K562 (cell line): Measurements from ENCODE around the gene DTX4. TPM values are rescaled to one million over a fixed set of nuclear protein-coding genes. Genes with fewer than 3 reads are reported as not detected.

Experiments
- ATAC-seq: fragments of 200-7000 bp; cut with Tn5 transposase; 3 replicates; pipeline ENCODE4 v1.9.1; 2020; ENCODE audit warnings: moderate library complexity
- BruUV-seq: library from RNA; stranded (reverse); fragments of 400-500 nt; replicated peaks from 2 replicates; lab custom pipeline; 2021; lab: Mats Ljungman, UMichigan
- CTCF ChIA-PET: fragments of 300-600 bp; formaldehyde crosslinking; extraction: SDS; loops from one replicate; lab custom pipeline; 2021; ENCODE audit warnings: low intra/inter-chr PET ratio; lab: Yijun Ruan, JAX
- POLR2A ChIA-PET: fragments of 300-600, 350-650 bp; sonication (Branson Sonifier 250); formaldehyde crosslinking; extraction: SDS; loops from one replicate; lab custom pipeline; 2021; ENCODE audit warnings: antibody characterized with exemption, inconsistent platforms; lab: Yijun Ruan, JAX
- DNase-seq, 4 experiments: peaks; one replicate each; pipeline versions ENCODE4 v3.0.0 to v3.0.0-alpha.2; 2011 to 2018; ENCODE audit warnings: low spot score in 3 of 4, mixed read lengths in 3 of 4; ENCODE audit errors: extremely low read depth in 1 of 4
- FAIRE-seq: peaks from 2 replicates; lab custom pipeline; 2011; peaks lifted over from hg19 to GRCh38; lab: Jason Lieb, UNC
- H2AFZ ChIP-seq: 2 replicates; pipeline ENCODE4 v1.6.0; 2011; ENCODE audit warnings: low read depth, low read length, control low read depth, inconsistent platforms
- H3K27ac ChIP-seq: fragments of 200-600 bp; 3 replicates; pipeline ENCODE4 v1.8.0; 2011; ENCODE audit warnings: low read depth, mild to moderate bottlenecking, control low read depth, inconsistent platforms, low read length, moderate library complexity, mixed read lengths; ENCODE audit errors: extremely low read depth
- H3K27me3 ChIP-seq, 2 experiments: fragments of 300-600 bp in 1 of 2; 2 replicates in 1 of 2; 3 replicates in 1 of 2; pipeline versions ENCODE4 v1.6.0 to v1.8.0; 2011; ENCODE audit warnings: inconsistent platforms in 2 of 2, low read length in 2 of 2, mild to moderate bottlenecking in 1 of 2, mixed read lengths in 1 of 2, moderate library complexity in 1 of 2; ENCODE audit not compliant: control insufficient read depth in 2 of 2, insufficient read depth in 2 of 2
- H3K36me3 ChIP-seq: fragments of 300-600 bp; 3 replicates; pipeline ENCODE4 v1.8.0; 2011; ENCODE audit warnings: mild to moderate bottlenecking, low read length, inconsistent platforms; ENCODE audit not compliant: control insufficient read depth, insufficient read depth
- H3K4me1 ChIP-seq, 2 experiments: fragments of 200-600 bp in 1 of 2; replicated peaks in 1 of 2; 2 replicates in 1 of 2; 3 replicates in 1 of 2; pipeline versions ENCODE4 v1.5.1 to v1.8.0; 2011; ENCODE audit warnings: inconsistent platforms in 2 of 2, low read length in 2 of 2, mild to moderate bottlenecking in 1 of 2, mixed read lengths in 1 of 2, moderate library complexity in 1 of 2; ENCODE audit not compliant: control insufficient read depth in 2 of 2, insufficient read depth in 2 of 2
- H3K4me2 ChIP-seq: 2 replicates; pipeline ENCODE4 v1.6.1; 2011; ENCODE audit warnings: low read length, control low read depth, inconsistent platforms, mixed read lengths; ENCODE audit not compliant: insufficient read depth
- H3K4me3 ChIP-seq: fragments of 200-600 bp; sonication (generic), shearing (Covaris generic); 2 replicates; pipeline ENCODE4 v1.5.1; 2016; ENCODE audit warnings: control low read depth, inconsistent platforms
- H3K79me2 ChIP-seq: fragments of 200-600 bp; 3 replicates; pipeline ENCODE4 v1.8.0; 2011; ENCODE audit warnings: low read length, inconsistent platforms; ENCODE audit not compliant: control insufficient read depth, insufficient read depth
- H3K9ac ChIP-seq, 2 experiments: 2 replicates each; pipeline versions ENCODE4 v1.6.0 to v1.6.1; 2011; ENCODE audit warnings: low read depth in 2 of 2, low read length in 2 of 2, control low read depth in 1 of 2, inconsistent platforms in 1 of 2, mild to moderate bottlenecking in 1 of 2, mixed read lengths in 1 of 2; ENCODE audit not compliant: insufficient read depth in 1 of 2
- H3K9me1 ChIP-seq: one replicate; pipeline ENCODE4 v1.6.0; 2011; ENCODE audit warnings: inconsistent platforms, mild to moderate bottlenecking, low read length, moderate library complexity; ENCODE audit not compliant: control insufficient read depth, insufficient read depth
- H3K9me3 ChIP-seq: replicated peaks from 2 replicates; pipeline ENCODE4 v1.5.1; 2011; ENCODE audit warnings: low read depth, low read length, inconsistent platforms; ENCODE audit not compliant: control insufficient read depth, insufficient read depth
- H4K20me1 ChIP-seq: replicated peaks from 2 replicates; pipeline ENCODE4 v1.6.1; 2011; ENCODE audit warnings: low read length, inconsistent platforms, mixed read lengths; ENCODE audit not compliant: control insufficient read depth, insufficient read depth
- RAD21 ChIP-seq, 2 experiments: fragments of 250-450 bp in 1 of 2; fragments of 450-650 bp in 1 of 2; sonication (Bioruptor Pico) in 1 of 2; formaldehyde crosslinking in 1 of 2; IDR thresholded peaks in 1 of 2; conservative IDR thresholded peaks in 1 of 2; 2 replicates each; pipeline versions ENCODE4 v1.4.0 to v1.8.0; 2020 to 2022; ENCODE audit warnings: mild to moderate bottlenecking in 2 of 2, moderate library complexity in 1 of 2
- SIN3B ChIP-seq: fragments of 450-650 bp; IDR thresholded peaks from 2 replicates; pipeline ENCODE4 v1.6.1; 2017; ENCODE audit warnings: low read depth, mild to moderate bottlenecking, moderate library complexity
- YY1 ChIP-seq, 3 experiments: IDR thresholded peaks; 2 replicates each; pipeline ENCODE4 v1.6.1; 2011; ENCODE audit warnings: low read length in 2 of 3, mild to moderate bottlenecking in 2 of 3, moderate library complexity in 2 of 3, borderline replicate concordance in 1 of 3, control low read depth in 1 of 3, low read depth in 1 of 3; ENCODE audit not compliant: insufficient read depth in 3 of 3, insufficient replicate concordance in 2 of 3, control insufficient read depth in 1 of 3, insufficient read length in 1 of 3; ENCODE audit errors: extremely low read depth in 1 of 3
- ZSCAN29 ChIP-seq: fragments of 450-650 bp; IDR thresholded peaks from 2 replicates; pipeline ENCODE4 v1.6.1; 2017
- WGBS: fragments of 100-300 bp; shearing (Covaris generic); methylation state at CpG from one replicate; pipeline ENCODE4 v1.1.6; 2016; ENCODE audit warnings: low coverage, mixed read lengths; ENCODE audit not compliant: insufficient coverage; ENCODE audit errors: missing lambda C conversion rate; 5-methylcytosine and 5-hydroxymethylcytosine counted together
- in situ Hi-C: fragments of 300-500 bp; cut with MboI; formaldehyde crosslinking; loops from 4 replicates; pipeline ENCODE4 v1.15.0; 2018; ENCODE audit warnings: inconsistent platforms, mixed read lengths
- intact Hi-C: fragments of 100-400 bp; cut with micrococcal nuclease; formaldehyde crosslinking; loops from 2 replicates; pipeline ENCODE4 v1.14.2; 2022
- polyA plus RNA-seq, 8 experiments: library from polyadenylated mRNA; depleted of rRNA in 4 of 8; stranded (reverse) in 5 of 8; unstranded in 3 of 8; fragments of >200 nt; fragmentation: Nextera tagmentation in 2 of 8; fragmentation: Illumina TruSeq in 1 of 8; extraction: Ambion mirVana in 2 of 8; extraction: Trizol in 1 of 8; gene quantifications; 2 replicates each; pipeline versions ENCODE4 v1.2.1 to v1.2.3, GENCODE V29; 2011 to 2014; ENCODE audit warnings: inconsistent platforms in 1 of 8, missing spikeins in 1 of 8
- total RNA-seq, 7 experiments: library from RNA; depleted of rRNA in 6 of 7; stranded (reverse); fragments of >200 nt in 6 of 7; fragmentation: Illumina TruSeq in 2 of 7; extraction: Trizol in 2 of 7; gene quantifications; 2 replicates each; pipeline versions ENCODE4 v1.2.1 to v1.2.3, GENCODE V29; 2011 to 2021; ENCODE audit warnings: low replicate concordance in 1 of 7
- TF ChIP-seq, protein P1 (sequence below): IDR thresholded peaks from 2 replicates; pipeline ENCODE4 v1.6.1; 2011; ENCODE audit warnings: borderline replicate concordance, low read depth, mild to moderate bottlenecking, moderate library complexity, low read length; ENCODE audit not compliant: insufficient read depth, poor library complexity, severe bottlenecking
- TF ChIP-seq, protein P2 (sequence below): fragments of 450-650 bp; conservative IDR thresholded peaks from 2 replicates; pipeline ENCODE4 v1.6.1; 2016; ENCODE audit warnings: missing genetic modification characterization, low read depth, mild to moderate bottlenecking, control low read depth, missing compliant biosample characterization
- TF ChIP-seq, protein P3 (sequence below), 2 experiments: fragments of 450-650 bp; formaldehyde crosslinking in 1 of 2; IDR thresholded peaks; 2 replicates each; pipeline versions ENCODE4 v1.4.0 to v1.6.1; 2014 to 2020; ENCODE audit warnings: mild to moderate bottlenecking in 2 of 2, borderline replicate concordance in 1 of 2, low read depth in 1 of 2

DTX4 gene
- total and polyA plus RNA-seq, 9 of the 15 experiments (the other 6 are each of a cell fraction or from before 2014, with no cell fraction given) = 0.03 to 0.47 (median 0.04) TPM; not detected in 4

DNA sequence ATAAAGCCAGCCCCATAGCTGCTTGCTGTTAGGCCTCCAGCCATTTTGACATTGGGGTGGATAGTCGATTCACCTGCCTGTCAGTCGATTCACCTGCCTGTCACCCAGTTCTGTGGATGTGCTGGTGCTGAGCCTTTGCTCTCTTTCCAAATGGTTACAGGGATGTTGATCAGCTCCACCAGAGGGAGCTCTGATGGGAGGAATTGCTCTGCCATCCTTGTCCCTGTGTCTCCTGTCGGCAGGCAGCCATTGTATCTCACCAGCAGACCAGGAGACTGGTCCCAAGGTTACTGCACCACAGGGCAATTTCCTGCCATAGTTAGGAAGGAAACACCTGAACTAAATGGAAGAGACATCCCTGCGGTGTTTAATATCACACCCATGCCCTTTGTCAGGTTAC, 34.7 kb downstream of the DTX4 start:
- H3K4me3 ChIP-seq = no peak overlapping the region
- no peak overlapping the region for H3K27ac ChIP-seq
- no peaks in the 10 kb centered on the region; the same call in 1 of the 2 replicates for H4K20me1 ChIP-seq
- in situ Hi-C loops (no loop called here), intact Hi-C loops (loop anchor here (1.0 kb wide), 1 partner anchor 78 kb away; no protein-coding TSS in a partner anchor)
- WGBS = 0% methylated on average over 4 of the region's 4 CpGs
- FAIRE-seq (peak; percentile 49), DNase-seq (peak; percentile 30 to 53 (median 35)), ATAC-seq (peak; percentile 89)
- no peaks in the 10 kb centered on the region for H3K9me1 ChIP-seq
- no peaks in the 10 kb centered on the region for H3K36me3 ChIP-seq
- ChIA-PET POLR2A (interaction anchor here (0.6 to 1.2 kb wide), 2 partner anchors 16 to 38 kb away, joined by 3 read pairs; no protein-coding TSS in a partner anchor), CTCF (interaction anchor here (3.6 kb wide), 1 partner anchor 36 kb away, joined by 36 read pairs; the partner anchor contains the start of gene DTX4)
- H2AFZ ChIP-seq = 0 out of 2 replicates have a peak overlapping the region, but pooled peaks have one; percentile 32
- peaks cover 4 to 24% of the 10 kb centered on the region in 2 experiments; a peak in 3 of 5 replicates for H3K27me3 ChIP-seq
- no peaks in the 10 kb centered on the region for H3K79me2 ChIP-seq
- H3K4me2 ChIP-seq = no peak overlapping the region; the same call in 1 of the 2 replicates
- H3K4me1 ChIP-seq = no peaks in the 10 kb centered on the region
- BruUV-seq = no TSS peak
- no peaks in the 10 kb centered on the region for H3K9me3 ChIP-seq
- H3K9ac ChIP-seq = no peak overlapping the region
- TF ChIP-seq ZSCAN29 (no peak), SIN3B (no peak), YY1 (IDR thresholded peaks at IDR 0.05; ENCODE audit: borderline replicate concordance in 1 of 3, control insufficient read depth in 1 of 3, extremely low read depth in 1 of 3, insufficient read depth in 3 of 3, insufficient read length in 1 of 3, insufficient replicate concordance in 2 of 3, low read depth in 1 of 3, low read length in 2 of 3) (peak in 1 of 3 experiments; percentile 25), RAD21 (CRISPR knock-in tag; conservative IDR thresholded peaks at IDR 0.05 in 1 of 2, IDR thresholded peaks at IDR 0.05 in 1 of 2) (peak in 1 of 2 experiments; percentile 47; a peak in 2 of 4 replicates)
- TF ChIP-seq, protein P1, sequence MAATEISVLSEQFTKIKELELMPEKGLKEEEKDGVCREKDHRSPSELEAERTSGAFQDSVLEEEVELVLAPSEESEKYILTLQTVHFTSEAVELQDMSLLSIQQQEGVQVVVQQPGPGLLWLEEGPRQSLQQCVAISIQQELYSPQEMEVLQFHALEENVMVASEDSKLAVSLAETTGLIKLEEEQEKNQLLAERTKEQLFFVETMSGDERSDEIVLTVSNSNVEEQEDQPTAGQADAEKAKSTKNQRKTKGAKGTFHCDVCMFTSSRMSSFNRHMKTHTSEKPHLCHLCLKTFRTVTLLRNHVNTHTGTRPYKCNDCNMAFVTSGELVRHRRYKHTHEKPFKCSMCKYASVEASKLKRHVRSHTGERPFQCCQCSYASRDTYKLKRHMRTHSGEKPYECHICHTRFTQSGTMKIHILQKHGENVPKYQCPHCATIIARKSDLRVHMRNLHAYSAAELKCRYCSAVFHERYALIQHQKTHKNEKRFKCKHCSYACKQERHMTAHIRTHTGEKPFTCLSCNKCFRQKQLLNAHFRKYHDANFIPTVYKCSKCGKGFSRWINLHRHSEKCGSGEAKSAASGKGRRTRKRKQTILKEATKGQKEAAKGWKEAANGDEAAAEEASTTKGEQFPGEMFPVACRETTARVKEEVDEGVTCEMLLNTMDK = peak; percentile 32
- TF ChIP-seq, protein P2, sequence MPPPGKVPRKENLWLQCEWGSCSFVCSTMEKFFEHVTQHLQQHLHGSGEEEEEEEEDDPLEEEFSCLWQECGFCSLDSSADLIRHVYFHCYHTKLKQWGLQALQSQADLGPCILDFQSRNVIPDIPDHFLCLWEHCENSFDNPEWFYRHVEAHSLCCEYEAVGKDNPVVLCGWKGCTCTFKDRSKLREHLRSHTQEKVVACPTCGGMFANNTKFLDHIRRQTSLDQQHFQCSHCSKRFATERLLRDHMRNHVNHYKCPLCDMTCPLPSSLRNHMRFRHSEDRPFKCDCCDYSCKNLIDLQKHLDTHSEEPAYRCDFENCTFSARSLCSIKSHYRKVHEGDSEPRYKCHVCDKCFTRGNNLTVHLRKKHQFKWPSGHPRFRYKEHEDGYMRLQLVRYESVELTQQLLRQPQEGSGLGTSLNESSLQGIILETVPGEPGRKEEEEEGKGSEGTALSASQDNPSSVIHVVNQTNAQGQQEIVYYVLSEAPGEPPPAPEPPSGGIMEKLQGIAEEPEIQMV (tag) = no peak
- TF ChIP-seq, protein P3, sequence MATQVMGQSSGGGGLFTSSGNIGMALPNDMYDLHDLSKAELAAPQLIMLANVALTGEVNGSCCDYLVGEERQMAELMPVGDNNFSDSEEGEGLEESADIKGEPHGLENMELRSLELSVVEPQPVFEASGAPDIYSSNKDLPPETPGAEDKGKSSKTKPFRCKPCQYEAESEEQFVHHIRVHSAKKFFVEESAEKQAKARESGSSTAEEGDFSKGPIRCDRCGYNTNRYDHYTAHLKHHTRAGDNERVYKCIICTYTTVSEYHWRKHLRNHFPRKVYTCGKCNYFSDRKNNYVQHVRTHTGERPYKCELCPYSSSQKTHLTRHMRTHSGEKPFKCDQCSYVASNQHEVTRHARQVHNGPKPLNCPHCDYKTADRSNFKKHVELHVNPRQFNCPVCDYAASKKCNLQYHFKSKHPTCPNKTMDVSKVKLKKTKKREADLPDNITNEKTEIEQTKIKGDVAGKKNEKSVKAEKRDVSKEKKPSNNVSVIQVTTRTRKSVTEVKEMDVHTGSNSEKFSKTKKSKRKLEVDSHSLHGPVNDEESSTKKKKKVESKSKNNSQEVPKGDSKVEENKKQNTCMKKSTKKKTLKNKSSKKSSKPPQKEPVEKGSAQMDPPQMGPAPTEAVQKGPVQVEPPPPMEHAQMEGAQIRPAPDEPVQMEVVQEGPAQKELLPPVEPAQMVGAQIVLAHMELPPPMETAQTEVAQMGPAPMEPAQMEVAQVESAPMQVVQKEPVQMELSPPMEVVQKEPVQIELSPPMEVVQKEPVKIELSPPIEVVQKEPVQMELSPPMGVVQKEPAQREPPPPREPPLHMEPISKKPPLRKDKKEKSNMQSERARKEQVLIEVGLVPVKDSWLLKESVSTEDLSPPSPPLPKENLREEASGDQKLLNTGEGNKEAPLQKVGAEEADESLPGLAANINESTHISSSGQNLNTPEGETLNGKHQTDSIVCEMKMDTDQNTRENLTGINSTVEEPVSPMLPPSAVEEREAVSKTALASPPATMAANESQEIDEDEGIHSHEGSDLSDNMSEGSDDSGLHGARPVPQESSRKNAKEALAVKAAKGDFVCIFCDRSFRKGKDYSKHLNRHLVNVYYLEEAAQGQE (IDR thresholded peaks at IDR 0.05; ENCODE audit: borderline replicate concordance) = peak; percentile 23; the same call in 1 of the 2 replicates
- TF ChIP-seq, protein P3 (CRISPR knock-in tag; IDR thresholded peaks at IDR 0.05; ENCODE audit: low read depth) = no peak
